ENCODE data around the gene PKHD1.

The PKHD1 gene

GRCh38 chr6:52074716-52075115 is 12.7 kb downstream of the PKHD1 start:
- H3K4me3 ChIP-seq (ENCODE audit: control insufficient read depth, low read depth, low read length): no peak overlapping the region
- no peak for DNase-seq (ENCODE audit: low read depth)
- TF ChIP-seq CTCF (IDR thresholded peaks at IDR 0.05; ENCODE audit: control insufficient read depth, insufficient read depth, low read depth, low read length, missing control alignments): no peak

- H3K4me3 ChIP-seq (ENCODE audit: control insufficient read depth, low read depth, low read length): no peak overlapping the region
- no peak for TF ChIP-seq CTCF (IDR thresholded peaks at IDR 0.05; ENCODE audit: control insufficient read depth, insufficient read depth, low read depth, low read length, missing control alignments)
- DNase-seq (ENCODE audit: low read depth): no peak
Measured at GRCh38 chr6:52074155-52074554, 13.3 kb downstream of the PKHD1 start.

GRCh38 chr6:52065621-52066020 is 21.8 kb downstream of the PKHD1 start:
- no peak for DNase-seq (ENCODE audit: low read depth)
- TF ChIP-seq CTCF (IDR thresholded peaks at IDR 0.05; ENCODE audit: control insufficient read depth, insufficient read depth, low read depth, low read length, missing control alignments): no peak
- H3K4me3 ChIP-seq (ENCODE audit: control insufficient read depth, low read depth, low read length): no peak overlapping the region

- no peak for DNase-seq (ENCODE audit: low read depth)
- peak; percentile 60 for TF ChIP-seq CTCF (IDR thresholded peaks at IDR 0.05; ENCODE audit: control insufficient read depth, insufficient read depth, low read depth, low read length, missing control alignments)
- no peak overlapping the region for H3K4me3 ChIP-seq (ENCODE audit: control insufficient read depth, low read depth, low read length)
Measured at GRCh38 chr6:52063584-52064344, 23.6 kb downstream of the PKHD1 start.

- no peak for TF ChIP-seq CTCF (IDR thresholded peaks at IDR 0.05; ENCODE audit: control insufficient read depth, insufficient read depth, low read depth, low read length, missing control alignments)
- H3K4me3 ChIP-seq (ENCODE audit: control insufficient read depth, low read depth, low read length): no peak overlapping the region
- no peak for DNase-seq (ENCODE audit: low read depth)
Measured at GRCh38 chr6:52061481-52061880, 25.9 kb downstream of the PKHD1 start.

GRCh38 chr6:52059821-52060220 is 27.6 kb downstream of the PKHD1 start:
- TF ChIP-seq CTCF (IDR thresholded peaks at IDR 0.05; ENCODE audit: control insufficient read depth, insufficient read depth, low read depth, low read length, missing control alignments): no peak
- no peak overlapping the region for H3K4me3 ChIP-seq (ENCODE audit: control insufficient read depth, low read depth, low read length)
- DNase-seq (ENCODE audit: low read depth): no peak
